ENCODE results near the gene MKRN2OS.

The MKRN2OS gene

GRCh38 chr3:12590096-12590495 lies 44.8 kb upstream of the MKRN2OS start:
- Histone ChIP-seq H3K9ac (no peak overlapping the region), H3K79me2 (ENCODE audit: insufficient read depth, low read depth) (no peaks in the 10 kb centered on the region), H4K20me1 (ENCODE audit: insufficient read depth) (no peaks in the 10 kb centered on the region), H3K36me3 (ENCODE audit: insufficient read depth) (no peaks in the 10 kb centered on the region; the same call in 1 of the 2 replicates), H3K4me1 (ENCODE audit: low read depth, poor library complexity, severe bottlenecking) (no peaks in the 10 kb centered on the region), H3K4me2 (no peak overlapping the region), H3K27me3 (ENCODE audit: insufficient read depth, low read depth) (no peaks in the 10 kb centered on the region), H3K4me3 (IDR thresholded peaks at IDR 0.05; ENCODE audit: insufficient read depth, low read depth, low read length) (no peak overlapping the region), H3K27ac (no peak overlapping the region), H2AFZ (ENCODE audit: low read depth) (no peak overlapping the region)
- TF ChIP-seq, protein P1, sequence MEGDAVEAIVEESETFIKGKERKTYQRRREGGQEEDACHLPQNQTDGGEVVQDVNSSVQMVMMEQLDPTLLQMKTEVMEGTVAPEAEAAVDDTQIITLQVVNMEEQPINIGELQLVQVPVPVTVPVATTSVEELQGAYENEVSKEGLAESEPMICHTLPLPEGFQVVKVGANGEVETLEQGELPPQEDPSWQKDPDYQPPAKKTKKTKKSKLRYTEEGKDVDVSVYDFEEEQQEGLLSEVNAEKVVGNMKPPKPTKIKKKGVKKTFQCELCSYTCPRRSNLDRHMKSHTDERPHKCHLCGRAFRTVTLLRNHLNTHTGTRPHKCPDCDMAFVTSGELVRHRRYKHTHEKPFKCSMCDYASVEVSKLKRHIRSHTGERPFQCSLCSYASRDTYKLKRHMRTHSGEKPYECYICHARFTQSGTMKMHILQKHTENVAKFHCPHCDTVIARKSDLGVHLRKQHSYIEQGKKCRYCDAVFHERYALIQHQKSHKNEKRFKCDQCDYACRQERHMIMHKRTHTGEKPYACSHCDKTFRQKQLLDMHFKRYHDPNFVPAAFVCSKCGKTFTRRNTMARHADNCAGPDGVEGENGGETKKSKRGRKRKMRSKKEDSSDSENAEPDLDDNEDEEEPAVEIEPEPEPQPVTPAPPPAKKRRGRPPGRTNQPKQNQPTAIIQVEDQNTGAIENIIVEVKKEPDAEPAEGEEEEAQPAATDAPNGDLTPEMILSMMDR (conservative IDR thresholded peaks at IDR 0.05; ENCODE audit: low read depth, low read length), result no peak

DNA sequence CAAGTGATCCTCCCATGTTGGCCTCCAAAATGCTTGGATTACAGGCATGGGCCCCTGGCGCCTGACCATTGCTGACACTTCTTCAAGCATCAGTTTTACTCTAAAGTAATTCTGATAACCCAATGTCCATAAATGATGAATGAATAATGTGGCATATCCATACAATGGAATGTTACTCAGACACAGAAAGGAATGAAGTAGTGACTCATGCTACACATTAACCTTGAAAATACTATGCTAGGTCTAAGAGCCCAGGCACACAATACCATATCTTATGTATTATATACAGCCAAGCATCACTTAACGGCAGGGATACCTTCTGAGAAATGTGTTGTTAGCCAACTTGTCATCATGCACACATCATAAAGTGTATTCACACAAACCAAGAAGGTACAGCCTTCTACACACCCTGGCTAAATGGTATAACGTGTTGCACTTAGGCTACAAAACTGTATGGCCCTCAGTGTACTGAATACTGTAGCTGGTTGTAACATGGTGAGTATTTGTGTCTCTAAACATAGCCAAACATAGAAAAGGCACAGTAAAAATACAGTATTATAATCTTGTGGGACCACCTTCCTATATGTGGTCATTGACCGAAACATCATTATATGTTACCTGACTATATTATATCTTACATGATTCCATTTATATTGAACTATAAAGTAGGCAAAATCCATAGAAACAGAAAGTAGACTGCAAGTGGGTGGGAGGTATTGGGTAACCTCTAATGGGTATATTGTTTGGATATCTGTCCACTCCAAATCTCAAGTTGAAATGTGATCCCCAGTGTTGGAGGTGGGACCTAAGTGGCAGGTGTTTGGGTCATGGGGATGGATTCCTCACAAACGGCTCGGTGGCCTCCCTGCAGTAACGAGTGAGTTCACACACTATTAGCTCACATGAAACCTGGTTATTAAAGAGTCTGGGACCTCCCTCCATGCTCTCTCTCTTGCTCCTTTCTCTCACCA lies 43.0 kb upstream of the MKRN2OS start:
- no peaks in the 10 kb centered on the region for H3K79me2 ChIP-seq (ENCODE audit: insufficient read depth, low read depth)
- no peaks in the 10 kb centered on the region; the same call in 1 of the 2 replicates for H3K36me3 ChIP-seq (ENCODE audit: insufficient read depth)
- no peak overlapping the region for H3K4me2 ChIP-seq
- H3K27me3 ChIP-seq (ENCODE audit: insufficient read depth, low read depth), result no peaks in the 10 kb centered on the region
- H3K27ac ChIP-seq, result no peak overlapping the region
- no peaks in the 10 kb centered on the region for H4K20me1 ChIP-seq (ENCODE audit: insufficient read depth)
- no peak overlapping the region for H2AFZ ChIP-seq (ENCODE audit: low read depth)
- no peaks in the 10 kb centered on the region for H3K4me1 ChIP-seq (ENCODE audit: low read depth, poor library complexity, severe bottlenecking)
- no peak overlapping the region for H3K4me3 ChIP-seq (IDR thresholded peaks at IDR 0.05; ENCODE audit: insufficient read depth, low read depth, low read length)
- H3K9ac ChIP-seq, result no peak overlapping the region
- TF ChIP-seq, protein P1 (conservative IDR thresholded peaks at IDR 0.05; ENCODE audit: low read depth, low read length), result no peak

DNA sequence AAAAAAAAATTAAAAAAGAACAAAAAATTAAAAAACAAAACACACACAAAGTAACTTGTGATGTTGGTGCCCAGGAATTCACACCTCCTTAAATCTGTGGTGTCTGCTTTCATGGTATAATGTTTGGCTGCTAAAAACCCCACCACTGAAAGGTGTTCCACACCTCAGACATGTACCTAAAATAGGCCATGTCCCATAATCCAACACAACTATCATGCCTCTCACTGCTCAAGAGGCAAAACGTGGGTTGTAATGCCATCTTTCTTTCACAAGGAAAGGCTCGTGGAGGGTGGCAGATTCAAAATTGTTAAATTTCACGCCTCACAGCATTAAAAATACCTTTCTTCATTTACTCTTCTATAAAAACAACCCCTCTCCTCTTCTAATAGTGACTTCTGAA lies 41.1 kb upstream of the MKRN2OS start:
- Histone ChIP-seq H3K9ac (no peak overlapping the region), H3K4me2 (no peak overlapping the region), H3K4me1 (ENCODE audit: low read depth, poor library complexity, severe bottlenecking) (no peaks in the 10 kb centered on the region), H3K36me3 (ENCODE audit: insufficient read depth) (no peaks in the 10 kb centered on the region; the same call in 1 of the 2 replicates), H3K27ac (no peak overlapping the region; the same call in 1 of the 2 replicates), H3K27me3 (ENCODE audit: insufficient read depth, low read depth) (no peaks in the 10 kb centered on the region), H2AFZ (ENCODE audit: low read depth) (no peak overlapping the region), H3K79me2 (ENCODE audit: insufficient read depth, low read depth) (no peaks in the 10 kb centered on the region), H4K20me1 (ENCODE audit: insufficient read depth) (no peaks in the 10 kb centered on the region), H3K4me3 (IDR thresholded peaks at IDR 0.05; ENCODE audit: insufficient read depth, low read depth, low read length) (no peak overlapping the region)
- TF ChIP-seq, protein P1 (conservative IDR thresholded peaks at IDR 0.05; ENCODE audit: low read depth, low read length), result no peak

GRCh38 chr3:12585970-12586369 lies 40.7 kb upstream of the MKRN2OS start:
- Histone ChIP-seq H2AFZ (ENCODE audit: low read depth) (no peak overlapping the region), H3K4me1 (ENCODE audit: low read depth, poor library complexity, severe bottlenecking) (no peaks in the 10 kb centered on the region), H3K4me3 (IDR thresholded peaks at IDR 0.05; ENCODE audit: insufficient read depth, low read depth, low read length) (no peak overlapping the region), H3K79me2 (ENCODE audit: insufficient read depth, low read depth) (no peaks in the 10 kb centered on the region), H3K36me3 (ENCODE audit: insufficient read depth) (no peaks in the 10 kb centered on the region; the same call in 1 of the 2 replicates), H3K9ac (no peak overlapping the region), H3K4me2 (no peak overlapping the region), H3K27ac (no peak overlapping the region; the same call in 1 of the 2 replicates), H3K27me3 (ENCODE audit: insufficient read depth, low read depth) (no peaks in the 10 kb centered on the region), H4K20me1 (ENCODE audit: insufficient read depth) (no peaks in the 10 kb centered on the region)
- TF ChIP-seq, protein P1 (conservative IDR thresholded peaks at IDR 0.05; ENCODE audit: low read depth, low read length), result no peak
